Measurements from ENCODE around the gene IL20RB.

DNA sequence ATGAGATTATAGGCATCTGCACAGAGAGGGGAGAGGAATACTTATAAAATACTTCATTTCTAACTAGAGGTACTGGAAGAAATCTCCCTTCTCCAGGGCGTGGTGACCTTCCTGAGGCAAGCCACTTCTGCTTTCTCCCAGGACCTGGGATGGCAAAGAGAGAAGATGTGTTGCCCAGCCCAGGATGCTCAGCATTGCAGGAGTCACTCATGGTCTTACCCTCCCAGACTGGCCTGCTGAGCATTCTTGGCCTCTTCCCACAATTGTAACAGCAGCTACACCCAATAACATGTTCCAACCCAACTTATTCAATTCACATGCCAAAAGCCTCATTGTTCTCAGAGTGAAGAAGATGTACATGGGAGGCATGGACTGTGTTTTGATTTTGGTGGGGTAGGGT, 37.9 kb downstream of the IL20RB start:
- TF ChIP-seq, protein P1, sequence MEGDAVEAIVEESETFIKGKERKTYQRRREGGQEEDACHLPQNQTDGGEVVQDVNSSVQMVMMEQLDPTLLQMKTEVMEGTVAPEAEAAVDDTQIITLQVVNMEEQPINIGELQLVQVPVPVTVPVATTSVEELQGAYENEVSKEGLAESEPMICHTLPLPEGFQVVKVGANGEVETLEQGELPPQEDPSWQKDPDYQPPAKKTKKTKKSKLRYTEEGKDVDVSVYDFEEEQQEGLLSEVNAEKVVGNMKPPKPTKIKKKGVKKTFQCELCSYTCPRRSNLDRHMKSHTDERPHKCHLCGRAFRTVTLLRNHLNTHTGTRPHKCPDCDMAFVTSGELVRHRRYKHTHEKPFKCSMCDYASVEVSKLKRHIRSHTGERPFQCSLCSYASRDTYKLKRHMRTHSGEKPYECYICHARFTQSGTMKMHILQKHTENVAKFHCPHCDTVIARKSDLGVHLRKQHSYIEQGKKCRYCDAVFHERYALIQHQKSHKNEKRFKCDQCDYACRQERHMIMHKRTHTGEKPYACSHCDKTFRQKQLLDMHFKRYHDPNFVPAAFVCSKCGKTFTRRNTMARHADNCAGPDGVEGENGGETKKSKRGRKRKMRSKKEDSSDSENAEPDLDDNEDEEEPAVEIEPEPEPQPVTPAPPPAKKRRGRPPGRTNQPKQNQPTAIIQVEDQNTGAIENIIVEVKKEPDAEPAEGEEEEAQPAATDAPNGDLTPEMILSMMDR (optimal IDR thresholded peaks at IDR 0.05 in 1 of 3, IDR thresholded peaks at IDR 0.05 in 1 of 3, conservative IDR thresholded peaks at IDR 0.05 in 1 of 3; ENCODE audit: extremely low read depth in 1 of 3, insufficient read depth in 2 of 3, low read length in 3 of 3): no peak
- no peak for TF ChIP-seq EZH2 (IDR thresholded peaks at IDR 0.05; ENCODE audit: low read length)

Measured in keratinocyte (primary cell).